ENCODE measurements around the gene R3HDM1. TPM values are rescaled to one million over a fixed set of nuclear protein-coding genes. Genes with fewer than 3 reads are reported as not detected.
A peak's percentile ranks its signal among the peaks of the same experiment; 100 is the strongest.

R3HDM1 gene
- total and polyA plus RNA-seq, 4 donors = 5.4 to 27.8 (median 13.2) TPM

- no peak overlapping the region for H3K4me3 ChIP-seq
- no peak for TF ChIP-seq CTCF (IDR thresholded peaks at IDR 0.05; ENCODE audit: control extremely low read depth, extremely low read depth)
- DNase-seq (no peak), ATAC-seq (ENCODE audit: insufficient read depth, low FRiP score) (no peak)
- H3K36me3 ChIP-seq (ENCODE audit: control insufficient read depth in 4 of 4, insufficient read depth in 4 of 4, low read length in 4 of 4) = no peaks in the 10 kb centered on the region
- H3K4me1 ChIP-seq (ENCODE audit: control insufficient read depth in 5 of 5, insufficient read depth in 5 of 5, low read length in 5 of 5) = peaks cover 0 to 4% (median 0%) of the 10 kb centered on the region in 5 donors
- H3K27ac ChIP-seq (ENCODE audit: low read depth in 1 of 2, low read length in 1 of 2) = no peak overlapping the region
- no peaks in the 10 kb centered on the region for H3K27me3 ChIP-seq (ENCODE audit: control insufficient read depth in 3 of 3, insufficient read depth in 3 of 3, low read length in 2 of 3)
- 97 to 98% methylated on average over 3 of the region's 3 CpGs for WGBS, 2 donors
- H3K9ac ChIP-seq (ENCODE audit: insufficient read depth in 1 of 2, low read length in 2 of 2) = no peak overlapping the region
- H3K9me3 ChIP-seq (ENCODE audit: control insufficient read depth in 4 of 4, insufficient read depth in 3 of 4, low read length in 3 of 4) = no peaks in the 10 kb centered on the region
Observed at GRCh38 chr2:135547311-135547710, 16.0 kb downstream of the R3HDM1 start.

GRCh38 chr2:135551356-135551755 is 20.1 kb downstream of the R3HDM1 start:
- H3K9me3 ChIP-seq (ENCODE audit: control insufficient read depth in 4 of 4, insufficient read depth in 3 of 4, low read length in 3 of 4) = no peaks in the 10 kb centered on the region
- DNase-seq (peak in 2 of 3 donors; percentile 6 to 27), ATAC-seq (ENCODE audit: insufficient read depth, low FRiP score) (no peak)
- H3K9ac ChIP-seq (ENCODE audit: insufficient read depth in 1 of 2, low read length in 2 of 2) = no peak overlapping the region
- no peak overlapping the region for H3K27ac ChIP-seq (ENCODE audit: low read depth in 1 of 2, low read length in 1 of 2)
- TF ChIP-seq CTCF (IDR thresholded peaks at IDR 0.05; ENCODE audit: control extremely low read depth, extremely low read depth) = no peak
- no peak overlapping the region for H3K4me3 ChIP-seq
- H3K4me1 ChIP-seq (ENCODE audit: control insufficient read depth in 5 of 5, insufficient read depth in 5 of 5, low read length in 5 of 5) = peaks cover 0 to 4% (median 0%) of the 10 kb centered on the region in 5 donors
- no peaks in the 10 kb centered on the region for H3K27me3 ChIP-seq (ENCODE audit: control insufficient read depth in 3 of 3, insufficient read depth in 3 of 3, low read length in 2 of 3)
- H3K36me3 ChIP-seq (ENCODE audit: control insufficient read depth in 4 of 4, insufficient read depth in 4 of 4, low read length in 4 of 4) = no peaks in the 10 kb centered on the region
- WGBS, 2 donors = 86 to 93% methylated on average over 5 of the region's 5 CpGs

GRCh38 chr2:135552887-135553286 is 21.6 kb downstream of the R3HDM1 start:
- peaks cover 0 to 4% (median 0%) of the 10 kb centered on the region in 5 donors for H3K4me1 ChIP-seq (ENCODE audit: control insufficient read depth in 5 of 5, insufficient read depth in 5 of 5, low read length in 5 of 5)
- H3K4me3 ChIP-seq = no peak overlapping the region

More at GRCh38 chr2:135552887-135553286, 21.6 kb downstream of the R3HDM1 start:
- no peak for DNase-seq
- Histone ChIP-seq H3K9me3 (ENCODE audit: control insufficient read depth in 4 of 4, insufficient read depth in 3 of 4, low read length in 3 of 4) (no peaks in the 10 kb centered on the region), H3K27me3 (ENCODE audit: control insufficient read depth in 3 of 3, insufficient read depth in 3 of 3, low read length in 2 of 3) (no peaks in the 10 kb centered on the region), H3K9ac (ENCODE audit: insufficient read depth in 1 of 2, low read length in 2 of 2) (no peak overlapping the region), H3K27ac (ENCODE audit: low read depth in 1 of 2, low read length in 1 of 2) (no peak overlapping the region), H3K36me3 (ENCODE audit: control insufficient read depth in 4 of 4, insufficient read depth in 4 of 4, low read length in 4 of 4) (peaks cover 0 to 3% (median 0%) of the 10 kb centered on the region in 4 donors)
- TF ChIP-seq CTCF (IDR thresholded peaks at IDR 0.05; ENCODE audit: control extremely low read depth, extremely low read depth) = no peak
- ATAC-seq (ENCODE audit: insufficient read depth, low FRiP score) = no peak
- WGBS, 2 donors = 96 to 99% methylated on average over 4 of the region's 4 CpGs
